ENCODE measurements around the gene NR4A1. TPM values are rescaled to one million over a fixed set of nuclear protein-coding genes. Genes with fewer than 3 reads are reported as not detected.

Gene NR4A1
- total RNA-seq, 1 experiment from 2014 or later = 2.5 TPM

GRCh38 chr12:52058631-52059361, 7.6 kb downstream of the NR4A1 start:
- no peak for DNase-seq (ENCODE audit: low read depth)

DNA sequence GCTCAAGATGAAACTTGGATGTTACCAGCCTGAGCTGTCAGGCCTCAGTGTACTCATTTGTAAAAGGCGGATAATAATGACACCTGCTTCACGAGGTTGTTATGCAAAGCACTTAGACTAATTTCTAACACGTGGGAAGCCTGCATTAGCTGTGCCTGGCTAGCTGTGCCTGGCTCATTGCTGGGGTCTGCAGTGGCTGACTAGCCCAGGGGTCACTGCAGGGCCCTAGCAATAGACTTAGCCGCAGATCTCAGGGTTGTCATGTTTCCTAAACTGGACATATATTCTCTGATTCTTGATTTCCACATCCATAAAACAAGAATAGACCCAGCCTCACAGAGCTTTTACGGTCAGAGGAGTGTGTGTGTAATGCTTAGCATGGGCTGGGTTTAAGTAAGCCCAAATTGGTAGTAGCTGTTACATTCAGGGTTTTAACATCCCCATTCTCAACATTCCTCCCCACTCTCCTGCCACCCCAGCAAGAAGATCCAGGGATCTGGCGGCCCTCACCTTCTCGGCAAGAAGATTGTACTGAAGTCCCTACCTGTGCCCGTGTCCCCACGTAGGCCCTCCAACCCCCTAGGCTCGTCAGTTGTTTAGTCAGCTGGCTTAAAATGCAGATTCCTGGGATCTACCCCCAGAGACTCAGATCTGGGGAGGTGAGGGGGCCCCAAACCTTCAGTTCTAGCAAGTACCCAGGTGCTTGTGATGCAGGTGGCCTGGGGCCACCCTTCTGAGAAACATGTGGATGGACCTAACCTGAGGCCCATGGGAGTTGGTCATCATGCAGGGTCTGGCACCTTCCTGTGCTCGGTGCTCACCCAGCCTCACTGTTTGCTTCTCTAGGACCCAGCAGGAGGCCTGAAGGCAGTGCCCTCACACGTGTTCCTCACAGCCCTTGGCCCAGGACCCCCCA, 8.6 kb downstream of the NR4A1 start:
- no peak for DNase-seq (ENCODE audit: low read depth)

GRCh38 chr12:52060498-52061177, 9.4 kb downstream of the NR4A1 start:
- no peak for DNase-seq (ENCODE audit: low read depth)

GRCh38 chr12:52061470-52062166, 10.4 kb downstream of the NR4A1 start:
- no peak for DNase-seq (ENCODE audit: low read depth)

- no peak for DNase-seq (ENCODE audit: low read depth)
Measured at GRCh38 chr12:52062167-52063081, 11.2 kb downstream of the NR4A1 start.

GRCh38 chr12:52063082-52063924, 12.1 kb downstream of the NR4A1 start:
- no peak for DNase-seq (ENCODE audit: low read depth)

DNA sequence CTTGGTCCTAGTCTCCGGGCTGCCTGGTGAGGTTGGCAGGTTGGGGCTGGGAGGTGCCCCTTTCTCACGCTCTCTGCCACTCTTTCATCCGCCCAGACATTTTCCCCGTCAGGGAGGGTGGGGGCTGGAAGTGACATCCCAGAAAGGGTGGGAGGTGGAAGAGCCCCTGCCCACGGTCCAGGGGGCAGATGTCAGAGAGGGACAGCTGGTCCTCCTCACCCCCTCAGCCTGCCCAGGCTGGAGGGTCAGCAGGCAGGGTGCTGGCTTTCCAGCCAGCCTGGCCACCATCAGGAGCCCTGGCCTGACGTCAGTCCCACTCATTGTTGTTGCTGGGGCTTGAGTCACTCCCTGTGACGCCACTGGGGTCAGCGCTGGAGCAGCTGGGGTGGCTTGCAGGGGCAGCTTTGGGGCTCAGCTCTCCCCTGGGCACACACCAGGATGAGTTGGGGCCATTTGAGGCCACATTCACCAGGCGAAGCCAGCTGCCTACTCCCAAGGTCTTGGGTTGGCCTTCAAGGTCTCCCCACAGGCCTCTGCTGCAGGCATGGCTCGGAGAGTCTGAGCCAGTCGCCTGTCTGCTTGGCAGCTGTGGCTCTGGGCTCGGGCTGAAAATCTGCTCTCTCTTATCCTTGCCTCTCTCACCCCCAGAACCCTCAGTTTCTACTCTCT, 12.9 kb downstream of the NR4A1 start:
- DNase-seq (ENCODE audit: low read depth) = peak; percentile 80

GRCh38 chr12:52066346-52067080, 15.3 kb downstream of the NR4A1 start:
- no peak for DNase-seq (ENCODE audit: low read depth)

- no peak for DNase-seq (ENCODE audit: low read depth)
Measured at GRCh38 chr12:52067081-52067374, 15.8 kb downstream of the NR4A1 start.

GRCh38 chr12:52069327-52070184, 18.3 kb downstream of the NR4A1 start, which contains the start of gene ATG101:
Gene ATG101, plus strand, starts transcription at chr12:52069978. Its CDS starts 3,673 bp downstream, at chr12:52073651.
- peak; percentile 89 for DNase-seq (ENCODE audit: low read depth)

- no peak for DNase-seq (ENCODE audit: low read depth)
Measured at GRCh38 chr12:52070185-52070925, 19.1 kb downstream of the NR4A1 start.

DNA sequence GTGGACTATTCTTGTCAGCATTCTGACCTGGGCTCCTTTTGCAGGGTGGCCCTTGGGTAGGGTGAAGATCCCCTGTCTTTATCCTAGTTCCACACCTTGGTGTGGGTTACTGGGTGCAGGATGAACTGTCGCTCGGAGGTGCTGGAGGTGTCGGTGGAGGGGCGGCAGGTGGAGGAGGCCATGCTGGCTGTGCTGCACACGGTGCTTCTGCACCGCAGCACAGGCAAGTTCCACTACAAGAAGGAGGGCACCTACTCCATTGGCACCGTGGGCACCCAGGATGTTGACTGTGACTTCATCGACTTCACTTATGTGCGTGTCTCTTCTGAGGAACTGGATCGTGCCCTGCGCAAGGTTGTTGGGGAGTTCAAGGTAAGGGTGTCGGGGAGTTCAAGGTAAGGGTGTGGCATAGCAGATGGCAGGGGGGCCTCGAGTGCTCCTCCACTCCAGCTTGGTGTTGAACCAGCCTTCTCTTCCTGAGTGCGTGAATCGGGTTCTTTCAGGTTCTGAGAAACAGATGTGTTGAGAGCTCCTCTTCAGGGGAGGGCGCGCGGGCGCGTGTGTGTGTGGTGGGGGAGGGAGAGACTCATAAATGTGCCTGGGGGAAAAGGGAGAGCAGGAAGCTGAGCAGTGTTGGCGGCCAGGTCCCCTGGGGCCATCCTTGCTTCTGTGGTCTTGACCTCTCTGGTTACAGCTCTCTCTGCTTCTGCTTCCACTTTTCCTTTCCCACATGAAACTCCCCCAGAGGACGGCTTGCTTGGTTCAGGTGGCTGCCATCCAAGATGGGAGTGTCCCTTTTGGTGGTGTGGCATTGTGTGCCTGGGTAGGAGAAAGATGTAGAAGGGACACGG, 22.5 kb downstream of the NR4A1 start:
- DNase-seq (ENCODE audit: low read depth) = peak; percentile 86

GRCh38 chr12:52074971-52075724, 23.9 kb downstream of the NR4A1 start:
- DNase-seq (ENCODE audit: low read depth) = peak; percentile 53

GRCh38 chr12:52076811-52077210, 25.6 kb downstream of the NR4A1 start:
- no peak for DNase-seq (ENCODE audit: low read depth)

DNA sequence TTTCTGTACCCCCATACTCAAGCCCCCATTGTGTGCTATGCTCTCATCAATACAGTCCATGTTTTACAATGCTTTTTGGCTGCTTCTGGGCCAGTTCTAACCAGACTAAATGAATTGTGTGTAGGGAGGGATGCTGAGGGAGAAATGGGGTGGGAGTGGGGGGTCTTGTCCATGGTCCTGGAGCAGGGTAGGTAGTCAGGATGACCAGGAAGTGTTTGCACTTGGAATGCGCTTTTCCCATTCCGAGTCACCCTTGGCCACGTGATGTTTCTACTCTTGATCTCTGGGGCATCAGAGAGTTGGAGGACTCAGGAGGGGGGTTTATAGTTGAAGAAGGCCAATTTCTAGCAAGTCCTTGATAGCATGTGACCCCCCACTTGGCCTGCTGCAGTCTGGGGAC, 27.0 kb downstream of the NR4A1 start:
- no peak for DNase-seq (ENCODE audit: low read depth)
